ENCODE results near the gene CACNA2D2.
A peak's percentile ranks its signal among the peaks of the same experiment; 100 is the strongest.

Gene CACNA2D2

DNA sequence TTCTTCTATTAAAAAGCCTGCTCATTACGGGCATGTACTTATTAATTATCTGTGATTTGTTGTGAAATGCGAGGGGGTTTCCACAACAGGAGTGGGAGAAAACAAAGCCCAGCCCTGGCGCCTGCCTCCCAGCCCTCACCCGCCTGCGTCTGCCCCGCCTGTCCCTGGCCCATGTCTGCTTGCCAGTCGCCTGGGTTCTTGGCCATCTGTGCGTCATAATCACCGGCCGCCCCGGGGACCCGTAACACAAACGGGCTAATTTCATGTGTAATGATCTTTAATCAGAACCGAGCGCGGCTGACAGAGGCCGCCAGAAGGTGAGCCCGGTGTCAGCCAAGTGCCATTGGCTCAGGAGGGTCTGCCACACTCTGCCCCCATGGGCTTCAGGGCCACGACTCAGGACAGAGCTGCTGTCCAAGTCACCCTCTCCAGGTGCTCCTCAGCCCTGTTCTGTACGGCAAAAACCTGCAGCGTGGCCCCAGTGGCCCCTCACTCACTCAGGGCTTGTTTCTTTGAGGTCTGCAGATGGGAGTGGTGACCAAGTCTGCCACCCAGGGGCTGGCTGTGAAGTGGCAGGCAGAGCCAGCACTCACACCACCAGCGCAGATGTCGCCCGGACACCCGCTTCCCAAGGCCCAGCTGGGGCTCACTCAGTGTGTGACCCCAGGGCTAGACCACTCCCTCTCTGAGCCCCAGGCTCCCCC is 115.3 kb downstream of the CACNA2D2 start:
- no peak overlapping the region for H3K4me3 ChIP-seq (ENCODE audit: low read length, poor library complexity, severe bottlenecking)
- H3F3A ChIP-seq (ENCODE audit: low read depth) = no peaks in the 10 kb centered on the region
- no peaks in the 10 kb centered on the region for H4K20me1 ChIP-seq (ENCODE audit: insufficient read depth, low read length, poor library complexity, severe bottlenecking)
- peak; percentile 59 for TF ChIP-seq CTCF (conservative IDR thresholded peaks at IDR 0.05; ENCODE audit: low read length)
- no peak for TF ChIP-seq EZH2phosphoT487 (IDR thresholded peaks at IDR 0.05; ENCODE audit: borderline replicate concordance)
- no peaks in the 10 kb centered on the region for H3K9me3 ChIP-seq (ENCODE audit: insufficient read depth, low read depth, low read length)
- H3K9me2 ChIP-seq (replicated peaks; ENCODE audit: low read depth, low read length) = no peaks in the 10 kb centered on the region
- H3K27me3 ChIP-seq (ENCODE audit: insufficient read depth, low read length, poor library complexity, severe bottlenecking) = no peaks in the 10 kb centered on the region
- peaks cover 18% of the 10 kb centered on the region for H3K4me1 ChIP-seq (ENCODE audit: insufficient read depth, low read length, poor library complexity, severe bottlenecking)
- no peaks in the 10 kb centered on the region for H3K36me3 ChIP-seq (ENCODE audit: insufficient read depth, low read length)
- H2AFZ ChIP-seq (ENCODE audit: low read length) = no peak overlapping the region
- H3K4me2 ChIP-seq (ENCODE audit: low read depth, low read length, poor library complexity, severe bottlenecking) = no peak overlapping the region
- H3K9ac ChIP-seq (ENCODE audit: low read depth, low read length, poor library complexity, severe bottlenecking) = no peak overlapping the region
- H3K79me2 ChIP-seq (ENCODE audit: insufficient read depth, low read length) = no peaks in the 10 kb centered on the region

GRCh38 chr3:50385754-50386153 is 117.7 kb downstream of the CACNA2D2 start:
- H3K9me2 ChIP-seq (replicated peaks; ENCODE audit: low read depth, low read length) = no peaks in the 10 kb centered on the region
- no peak overlapping the region for H3K4me2 ChIP-seq (ENCODE audit: low read depth, low read length, poor library complexity, severe bottlenecking)
- no peak overlapping the region for H3K9ac ChIP-seq (ENCODE audit: low read depth, low read length, poor library complexity, severe bottlenecking)
- H2AFZ ChIP-seq (ENCODE audit: low read length) = no peak overlapping the region
- H3F3A ChIP-seq (ENCODE audit: low read depth) = no peaks in the 10 kb centered on the region
- H4K20me1 ChIP-seq (ENCODE audit: insufficient read depth, low read length, poor library complexity, severe bottlenecking) = no peaks in the 10 kb centered on the region
- H3K4me3 ChIP-seq (ENCODE audit: low read length, poor library complexity, severe bottlenecking) = no peak overlapping the region
- H3K79me2 ChIP-seq (ENCODE audit: insufficient read depth, low read length) = no peaks in the 10 kb centered on the region
- no peaks in the 10 kb centered on the region for H3K4me1 ChIP-seq (ENCODE audit: insufficient read depth, low read length, poor library complexity, severe bottlenecking)
- no peaks in the 10 kb centered on the region for H3K27me3 ChIP-seq (ENCODE audit: insufficient read depth, low read length, poor library complexity, severe bottlenecking)
- no peaks in the 10 kb centered on the region for H3K9me3 ChIP-seq (ENCODE audit: insufficient read depth, low read depth, low read length)
- TF ChIP-seq CTCF (conservative IDR thresholded peaks at IDR 0.05; ENCODE audit: low read length) (no peak), EZH2phosphoT487 (IDR thresholded peaks at IDR 0.05; ENCODE audit: borderline replicate concordance) (no peak)
- no peaks in the 10 kb centered on the region for H3K36me3 ChIP-seq (ENCODE audit: insufficient read depth, low read length)

DNA sequence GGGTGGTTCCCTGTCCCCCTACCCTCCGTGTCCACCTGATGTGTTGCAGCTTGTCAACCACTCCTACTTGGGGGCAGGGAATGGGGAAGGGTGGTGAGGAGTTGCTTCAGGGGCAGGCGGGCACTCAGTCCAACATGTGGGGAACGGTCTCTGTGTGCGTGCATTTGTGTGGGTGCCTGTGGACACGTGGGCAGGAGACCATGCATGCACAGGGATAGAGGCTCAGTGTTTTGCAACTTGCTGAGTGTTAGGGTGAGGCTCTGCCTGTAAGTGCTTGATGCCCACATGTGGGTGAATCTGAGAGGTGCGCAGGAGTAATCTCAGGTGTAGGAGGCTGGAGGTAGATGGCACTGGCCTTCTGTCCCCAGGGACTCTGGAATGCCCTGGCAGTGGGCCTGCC is 119.7 kb downstream of the CACNA2D2 start:
- H3K9me2 ChIP-seq (replicated peaks; ENCODE audit: low read depth, low read length) = no peaks in the 10 kb centered on the region
- H3F3A ChIP-seq (ENCODE audit: low read depth) = no peaks in the 10 kb centered on the region
- TF ChIP-seq CTCF (conservative IDR thresholded peaks at IDR 0.05; ENCODE audit: low read length) (no peak), EZH2phosphoT487 (IDR thresholded peaks at IDR 0.05; ENCODE audit: borderline replicate concordance) (no peak)
- H3K4me2 ChIP-seq (ENCODE audit: low read depth, low read length, poor library complexity, severe bottlenecking) = no peak overlapping the region
- no peak overlapping the region for H3K4me3 ChIP-seq (ENCODE audit: low read length, poor library complexity, severe bottlenecking)
- no peaks in the 10 kb centered on the region for H3K9me3 ChIP-seq (ENCODE audit: insufficient read depth, low read depth, low read length)
- no peaks in the 10 kb centered on the region for H4K20me1 ChIP-seq (ENCODE audit: insufficient read depth, low read length, poor library complexity, severe bottlenecking)
- no peaks in the 10 kb centered on the region for H3K27me3 ChIP-seq (ENCODE audit: insufficient read depth, low read length, poor library complexity, severe bottlenecking)
- H3K36me3 ChIP-seq (ENCODE audit: insufficient read depth, low read length) = no peaks in the 10 kb centered on the region
- H3K4me1 ChIP-seq (ENCODE audit: insufficient read depth, low read length, poor library complexity, severe bottlenecking) = no peaks in the 10 kb centered on the region
- no peaks in the 10 kb centered on the region for H3K79me2 ChIP-seq (ENCODE audit: insufficient read depth, low read length)
- H2AFZ ChIP-seq (ENCODE audit: low read length) = no peak overlapping the region
- H3K9ac ChIP-seq (ENCODE audit: low read depth, low read length, poor library complexity, severe bottlenecking) = no peak overlapping the region
